HG03060 (cell line): ENCODE data around the gene MAP6D1.

Experiments
- ATAC-seq: cut with Tn5 transposase; IDR thresholded peaks from one replicate; pipeline ENCODE4 v1.9.1; 2021; ENCODE audit warnings: low read depth, moderate number of reproducible peaks; ENCODE audit not compliant: unreplicated experiment

The MAP6D1 gene

DNA sequence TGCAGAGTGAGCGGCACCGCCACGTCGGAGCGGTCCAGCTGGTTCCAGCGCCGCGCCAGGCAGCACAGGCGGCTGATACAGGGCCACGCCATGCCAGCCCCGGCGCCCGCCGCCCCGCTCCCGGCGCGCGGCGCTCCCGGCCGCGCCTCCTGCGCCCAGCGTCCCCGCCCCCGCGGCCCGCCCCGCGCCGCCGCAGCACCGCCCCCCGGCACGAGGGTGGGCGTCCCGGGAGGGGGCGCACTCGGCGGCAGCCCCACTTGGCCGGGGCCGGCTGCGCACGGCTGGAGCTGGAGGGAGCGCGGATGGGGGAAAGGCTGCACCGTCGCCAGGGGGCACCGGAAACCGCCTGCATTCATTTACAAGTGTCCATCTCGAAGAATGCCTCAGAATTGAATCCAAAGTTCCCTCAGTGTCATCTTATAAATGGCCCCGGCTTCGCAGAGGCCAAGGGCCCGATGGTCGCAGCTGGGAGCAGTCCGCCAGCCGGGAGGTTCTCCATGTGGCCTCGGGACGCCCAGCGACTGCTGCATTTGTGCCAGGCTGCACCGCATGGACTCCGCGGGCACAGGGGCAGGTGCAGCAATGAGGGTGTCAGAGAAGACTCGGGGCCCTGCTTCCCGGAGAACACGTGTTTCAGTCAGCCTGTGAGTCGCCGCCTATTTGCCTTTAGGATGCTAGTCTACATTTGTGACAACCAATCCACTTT is at the start of gene MAP6D1:
Gene MAP6D1, minus strand, starts transcription at position 122 of the 706 bp plus-strand sequence. Its CDS starts 30 bp downstream, at position 92.
- ATAC-seq = no peak

DNA sequence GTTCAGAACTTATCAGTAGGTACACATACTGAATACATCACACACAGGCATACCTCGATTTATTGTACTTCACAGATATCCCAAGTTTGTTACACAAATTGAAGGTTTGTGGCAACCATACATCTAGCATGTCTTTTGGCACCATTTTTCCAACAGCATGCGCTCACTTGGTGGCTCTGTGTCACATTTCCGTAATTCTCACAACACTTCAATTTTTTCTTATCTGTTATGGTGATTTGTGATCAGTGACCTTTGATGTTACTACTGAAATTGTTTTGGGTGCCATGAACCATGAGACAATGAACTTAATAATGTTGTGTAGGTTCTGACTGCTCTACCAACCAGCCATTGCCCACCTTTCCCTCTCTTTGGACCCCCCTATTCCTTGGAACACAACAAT is 48.5 kb upstream of the MAP6D1 start:
- ATAC-seq = no peak

- ATAC-seq = no peak
Measured at GRCh38 chr3:183871541-183871940, 46.2 kb upstream of the MAP6D1 start.

GRCh38 chr3:183870563-183870962 is 45.2 kb upstream of the MAP6D1 start:
- no peak for ATAC-seq

DNA sequence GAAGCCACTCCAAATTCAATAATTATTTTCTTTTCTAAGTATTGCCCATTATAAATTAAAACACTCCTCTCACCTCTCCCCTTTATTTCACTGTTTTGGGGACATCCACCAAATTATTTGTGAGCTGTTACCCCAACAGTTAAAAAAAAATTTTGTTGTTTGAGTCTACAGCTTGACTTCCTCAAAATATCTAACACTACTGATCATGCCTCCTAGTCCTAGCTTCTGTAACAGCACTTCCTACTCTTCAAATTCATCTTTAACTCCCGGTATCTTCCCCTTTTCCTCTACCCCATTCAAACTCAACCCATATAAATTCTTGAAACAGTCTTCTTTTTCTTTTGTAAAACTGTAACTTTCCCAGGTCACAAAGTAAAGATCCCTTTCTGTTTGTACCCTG is 43.4 kb upstream of the MAP6D1 start:
- no peak for ATAC-seq

GRCh38 chr3:183862610-183863009 is 37.2 kb upstream of the MAP6D1 start:
- ATAC-seq = no peak

DNA sequence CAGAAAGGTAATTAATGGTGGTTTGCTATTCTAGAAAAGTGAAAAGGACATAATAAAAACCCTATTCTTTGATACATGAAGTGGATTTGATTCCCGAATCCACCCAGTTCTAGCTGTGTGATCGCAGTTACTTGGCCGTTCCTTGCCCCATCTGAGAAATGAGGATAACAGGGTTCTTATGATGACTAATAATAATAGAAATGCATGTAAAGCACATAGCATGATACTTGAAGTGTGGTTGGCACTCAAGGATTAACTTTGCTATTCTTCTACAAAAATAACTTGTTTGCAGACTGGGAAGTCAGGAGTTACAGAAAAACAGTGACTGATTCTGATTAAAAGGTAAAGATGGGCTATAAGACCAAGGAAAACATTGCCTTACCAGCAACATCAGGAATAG is 32.5 kb upstream of the MAP6D1 start:
- no peak for ATAC-seq

DNA sequence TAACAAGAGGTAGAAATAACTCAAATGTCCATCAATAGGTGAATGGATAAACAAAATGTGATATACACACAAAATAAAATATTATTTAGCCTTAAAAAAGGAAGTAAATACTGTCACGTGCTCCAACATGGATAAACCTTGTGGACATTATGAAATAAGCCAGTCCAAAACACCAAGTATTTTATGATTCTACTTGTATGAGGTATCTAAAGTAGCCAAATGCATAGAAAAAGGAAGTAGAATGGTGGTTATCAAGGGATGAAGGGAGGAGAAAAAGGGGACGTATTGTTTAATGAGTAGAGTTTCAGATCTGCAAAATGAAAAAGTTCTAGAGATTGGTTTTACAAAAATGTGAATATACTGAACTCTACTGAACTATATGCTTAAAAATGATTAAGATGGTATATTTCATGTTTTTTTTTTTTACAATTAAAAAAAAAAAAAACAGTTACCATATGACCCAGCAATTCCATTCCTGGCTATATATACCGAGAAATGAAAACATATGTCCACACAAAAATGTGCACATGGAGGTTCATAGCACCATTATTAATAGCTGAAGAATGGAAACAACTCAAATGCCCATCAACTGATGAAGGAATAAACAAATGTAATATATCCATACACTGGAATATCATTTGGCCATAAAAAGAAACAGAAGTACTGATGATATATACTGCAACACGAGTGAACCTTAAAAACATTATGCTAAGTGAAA is 29.1 kb upstream of the MAP6D1 start:
- ATAC-seq = no peak

DNA sequence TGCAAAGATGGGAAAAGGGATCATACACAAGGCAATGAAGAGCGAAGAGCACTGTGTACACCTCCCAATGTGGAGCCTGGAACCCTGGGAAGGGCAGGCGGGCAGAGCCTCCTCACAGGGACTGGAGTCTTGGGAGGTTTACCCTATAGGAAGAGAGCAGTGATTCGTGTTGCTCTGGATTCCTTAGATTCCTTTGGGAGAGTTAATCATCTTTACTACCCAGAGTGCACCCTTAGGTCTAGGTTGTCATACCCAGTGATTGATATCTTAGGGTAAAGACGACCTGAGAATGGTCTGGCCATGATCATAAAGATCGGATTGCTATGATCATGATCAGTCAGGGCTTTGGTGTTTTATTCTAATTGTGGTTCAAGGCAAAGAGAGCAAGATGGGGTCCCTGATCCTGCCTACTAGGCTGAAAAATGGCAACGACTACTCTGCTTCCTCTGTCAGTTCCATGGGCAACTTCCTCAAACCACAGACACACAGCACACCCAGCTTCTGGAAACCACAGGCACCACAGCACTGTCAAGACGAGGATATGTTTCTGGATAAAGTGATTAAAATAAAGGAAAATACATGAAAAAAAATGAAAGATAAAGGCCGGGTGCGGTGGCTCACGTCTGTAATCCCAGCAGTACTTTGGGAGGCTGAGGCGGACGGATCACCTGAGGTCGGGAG is 20.4 kb upstream of the MAP6D1 start:
- no peak for ATAC-seq

DNA sequence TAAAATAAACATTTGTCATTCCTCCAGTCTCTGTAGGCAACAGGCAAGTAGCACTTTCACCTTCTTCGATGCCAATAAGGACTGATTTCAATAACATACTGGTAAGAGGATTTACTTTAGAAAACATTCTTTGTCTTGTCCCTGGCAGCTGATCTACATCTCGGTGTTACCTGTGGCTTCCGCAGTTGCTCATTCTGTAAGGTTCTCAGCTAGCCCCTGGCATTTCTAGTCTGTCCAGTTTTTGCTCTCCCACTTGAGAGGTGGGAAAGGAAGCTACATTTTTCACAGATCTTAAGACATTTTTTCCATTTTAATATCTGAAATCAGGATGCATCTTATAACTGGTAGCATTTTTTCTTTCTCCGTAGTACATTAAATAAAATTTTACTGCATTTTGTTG is 19.7 kb upstream of the MAP6D1 start:
- ATAC-seq = no peak

DNA sequence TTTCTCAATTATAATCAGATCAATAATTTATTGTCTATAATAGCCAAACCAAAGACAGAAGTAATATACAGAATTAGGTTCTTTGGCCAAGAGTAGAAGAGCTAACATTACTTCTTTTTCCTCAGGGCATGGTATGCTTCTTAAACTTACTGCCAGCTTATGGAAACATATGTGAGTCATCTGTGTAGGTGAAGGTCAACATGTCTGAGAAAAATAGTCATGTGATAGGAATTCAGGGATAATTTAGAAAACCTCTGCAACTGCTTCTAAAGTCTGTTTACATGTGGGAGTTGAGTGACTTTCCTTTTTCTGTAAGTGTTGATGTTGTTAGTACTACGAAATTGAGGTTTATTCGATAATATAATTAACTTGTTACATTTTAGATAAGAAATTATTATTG is 19.2 kb upstream of the MAP6D1 start:
- no peak for ATAC-seq

- no peak for ATAC-seq
Measured at GRCh38 chr3:183839751-183840150, 14.4 kb upstream of the MAP6D1 start.

DNA sequence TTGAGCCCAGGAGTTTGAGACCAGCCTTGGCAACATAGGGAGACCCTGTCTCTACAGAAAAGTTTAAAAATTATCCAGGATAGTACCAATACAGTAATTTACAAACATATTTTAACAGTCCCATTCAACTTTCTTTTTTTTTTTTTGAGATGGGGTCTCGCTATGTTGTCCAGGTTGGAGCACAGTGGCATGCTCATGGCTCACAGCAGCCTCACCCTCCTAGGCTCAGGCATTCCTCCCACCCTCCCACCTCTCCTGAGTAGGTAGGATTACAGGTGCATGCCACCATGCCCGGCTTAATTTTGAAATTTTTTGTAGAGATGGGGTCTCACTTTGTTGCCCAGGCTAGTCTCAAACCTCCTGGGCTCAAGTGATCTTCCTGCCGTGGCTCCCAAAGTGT is 12.5 kb upstream of the MAP6D1 start:
- ATAC-seq = no peak

DNA sequence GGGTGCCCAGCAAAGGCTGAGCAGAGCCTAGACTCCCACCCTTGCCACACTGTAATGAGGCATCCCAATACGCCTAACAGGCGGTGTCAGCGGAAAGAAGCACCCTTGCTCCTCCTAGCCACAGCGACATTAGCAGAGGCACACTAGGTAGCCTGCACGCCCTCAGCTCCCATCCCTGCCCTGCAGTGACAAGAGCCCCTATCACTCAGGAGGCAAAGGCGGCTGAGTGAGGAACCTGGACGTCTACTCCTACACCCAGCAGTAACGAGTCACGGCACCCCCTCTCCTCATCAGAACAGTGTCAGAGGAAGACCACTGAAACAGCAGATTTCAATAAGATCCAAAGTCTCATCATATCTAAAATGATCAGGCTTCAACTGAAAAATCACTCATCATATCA is 12.0 kb upstream of the MAP6D1 start:
- no peak for ATAC-seq

DNA sequence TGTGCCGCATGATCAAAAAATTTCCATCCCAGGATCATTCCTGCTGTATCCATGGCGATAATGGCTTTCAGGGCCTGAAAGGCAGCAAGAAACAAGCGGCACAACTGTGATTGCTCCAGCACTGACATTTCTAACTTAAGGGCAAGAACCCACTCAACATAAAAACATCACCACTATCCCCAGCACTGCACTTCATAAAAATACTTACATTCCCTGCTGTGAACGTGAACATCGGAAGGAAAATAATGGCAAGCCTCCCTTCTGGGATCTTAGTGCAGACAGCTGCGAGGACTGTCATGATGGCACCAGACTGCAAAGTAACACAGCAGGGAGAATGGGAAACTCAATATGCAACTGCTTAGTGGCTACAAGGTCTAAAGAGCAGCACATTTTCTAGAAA is 8.1 kb upstream of the MAP6D1 start:
- ATAC-seq = no peak

GRCh38 chr3:183830187-183830586 is 4.8 kb upstream of the MAP6D1 start:
- ATAC-seq = no peak

- no peak for ATAC-seq
Measured at GRCh38 chr3:183829466-183829865, 4.1 kb upstream of the MAP6D1 start.

DNA sequence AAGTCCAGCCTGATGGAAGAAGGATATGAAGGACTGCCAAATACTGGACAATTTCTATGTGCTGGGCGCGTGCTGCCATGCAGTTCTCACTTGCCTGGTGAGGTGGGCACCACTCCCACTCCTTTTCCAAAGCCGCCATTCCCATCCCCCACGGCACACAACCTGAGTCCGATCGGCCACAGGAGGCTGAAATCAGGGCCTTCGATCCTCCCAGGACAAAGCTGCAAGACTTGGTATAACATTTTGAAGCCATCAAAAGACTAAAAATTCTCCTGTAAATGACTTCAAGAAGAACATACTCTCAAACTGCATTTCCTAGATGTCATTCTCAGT is 3.1 kb upstream of the MAP6D1 start:
- no peak for ATAC-seq

GRCh38 chr3:183827809-183828537 is 2.6 kb upstream of the MAP6D1 start:
- ATAC-seq = no peak

DNA sequence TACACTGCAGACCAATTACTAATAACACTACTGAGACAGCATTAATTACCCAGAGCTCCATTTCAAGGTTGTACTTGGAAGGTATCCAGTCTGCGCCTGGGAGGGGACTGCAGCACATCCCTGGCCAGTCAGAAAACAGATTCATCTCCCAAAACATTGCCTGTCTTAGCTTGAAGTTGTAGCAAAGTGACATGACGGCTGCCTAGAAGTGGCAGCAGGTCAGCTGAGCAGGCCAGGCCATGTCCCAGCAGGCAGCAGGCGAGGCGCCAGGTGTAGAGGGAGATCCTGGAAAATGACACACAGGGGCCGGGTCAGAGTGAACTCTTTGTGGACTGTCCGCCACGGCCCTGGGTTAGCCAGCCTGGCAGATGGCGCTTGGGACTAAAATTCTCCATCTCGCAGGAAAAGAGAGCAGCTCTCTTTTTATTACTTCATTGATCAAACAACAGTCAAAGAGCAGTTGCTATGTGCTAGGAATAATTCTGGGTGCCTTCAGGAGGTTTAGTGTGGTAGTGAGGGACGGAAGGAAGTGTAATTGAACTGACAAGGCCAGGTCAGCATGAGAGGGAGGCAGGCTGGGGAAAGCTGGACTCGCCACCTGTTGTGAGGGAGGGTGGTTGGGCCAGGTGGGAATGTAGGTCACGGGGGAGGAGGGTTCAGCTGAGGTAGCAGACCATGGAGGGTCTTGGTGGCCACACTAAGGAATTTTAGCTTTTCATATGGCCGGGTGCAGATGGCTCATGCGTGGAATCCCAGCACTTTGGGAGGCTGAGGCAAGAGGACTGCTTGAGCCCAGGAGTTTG is 1.3 kb upstream of the MAP6D1 start:
- no peak for ATAC-seq
